ENCODE measurements around the gene LRRFIP1. TPM values are rescaled to one million over a fixed set of nuclear protein-coding genes. Genes with fewer than 3 reads are reported as not detected.
A peak's percentile ranks its signal among the peaks of the same experiment; 100 is the strongest.

Gene LRRFIP1
- total and polyA plus RNA-seq, 7 donors, result 42.3 to 108 (median 91.9) TPM

DNA sequence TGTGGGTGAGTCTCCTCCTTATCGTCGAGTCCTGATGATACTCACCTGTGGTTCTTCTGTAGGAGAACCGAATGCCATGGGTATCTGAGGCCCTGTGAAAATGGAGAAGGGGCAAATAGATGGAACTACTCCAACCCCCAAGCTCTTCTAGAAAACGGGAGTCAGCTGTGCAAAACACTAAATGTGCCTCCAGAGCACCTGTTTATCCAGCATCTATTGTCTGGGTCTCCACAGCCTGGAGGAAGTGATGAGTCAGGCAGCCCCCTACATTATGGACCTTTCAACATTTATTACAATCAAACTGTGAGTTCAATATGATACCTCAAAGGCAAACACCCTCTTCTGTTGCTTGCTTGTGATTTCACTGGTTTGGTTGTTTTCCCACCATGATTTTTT is 9.8 kb upstream of the LRRFIP1 start:
- peak overlapping the region; percentile 74 for H3K27ac ChIP-seq
- H3K4me3 ChIP-seq, result no peak overlapping the region
- no peak for DNase-seq
- H3K27me3 ChIP-seq (ENCODE audit: insufficient read depth in 3 of 3, low read length in 2 of 3), result no peaks in the 10 kb centered on the region
- TF ChIP-seq, protein P1, sequence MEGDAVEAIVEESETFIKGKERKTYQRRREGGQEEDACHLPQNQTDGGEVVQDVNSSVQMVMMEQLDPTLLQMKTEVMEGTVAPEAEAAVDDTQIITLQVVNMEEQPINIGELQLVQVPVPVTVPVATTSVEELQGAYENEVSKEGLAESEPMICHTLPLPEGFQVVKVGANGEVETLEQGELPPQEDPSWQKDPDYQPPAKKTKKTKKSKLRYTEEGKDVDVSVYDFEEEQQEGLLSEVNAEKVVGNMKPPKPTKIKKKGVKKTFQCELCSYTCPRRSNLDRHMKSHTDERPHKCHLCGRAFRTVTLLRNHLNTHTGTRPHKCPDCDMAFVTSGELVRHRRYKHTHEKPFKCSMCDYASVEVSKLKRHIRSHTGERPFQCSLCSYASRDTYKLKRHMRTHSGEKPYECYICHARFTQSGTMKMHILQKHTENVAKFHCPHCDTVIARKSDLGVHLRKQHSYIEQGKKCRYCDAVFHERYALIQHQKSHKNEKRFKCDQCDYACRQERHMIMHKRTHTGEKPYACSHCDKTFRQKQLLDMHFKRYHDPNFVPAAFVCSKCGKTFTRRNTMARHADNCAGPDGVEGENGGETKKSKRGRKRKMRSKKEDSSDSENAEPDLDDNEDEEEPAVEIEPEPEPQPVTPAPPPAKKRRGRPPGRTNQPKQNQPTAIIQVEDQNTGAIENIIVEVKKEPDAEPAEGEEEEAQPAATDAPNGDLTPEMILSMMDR (IDR thresholded peaks at IDR 0.05), result no peak
- peaks cover 37% of the 10 kb centered on the region for H3K4me1 ChIP-seq
- intact Hi-C loops (cut with DNase I), result no loop called here
- H3K36me3 ChIP-seq (ENCODE audit: insufficient read depth in 1 of 2, low read depth in 1 of 2), result no peaks in the 10 kb centered on the region
- 41 to 45% (median 43%) methylated on average over 4 of the region's 4 CpGs for WGBS, 3 donors
- H3K9me3 ChIP-seq, result no peaks in the 10 kb centered on the region
- ATAC-seq, result peak in 1 of 4 donors; percentile 5

DNA sequence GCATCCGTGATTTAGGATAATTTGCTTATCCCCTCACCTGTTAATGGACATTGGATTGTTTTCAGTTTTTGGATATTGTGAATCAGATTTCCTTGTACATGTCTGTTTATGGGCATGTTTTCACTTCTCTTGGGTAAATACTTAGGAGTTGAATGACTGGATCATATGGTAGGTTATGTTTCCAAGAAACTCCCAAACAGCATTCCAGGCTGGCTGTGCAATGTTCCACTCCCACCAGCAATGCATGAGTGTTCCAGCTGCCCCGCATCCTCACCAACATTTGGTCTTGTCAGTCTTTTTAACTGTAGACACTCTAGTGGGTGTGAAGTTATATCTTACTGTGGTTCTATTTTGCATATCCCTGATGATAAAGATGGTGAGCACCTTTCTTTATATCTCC is 8.9 kb upstream of the LRRFIP1 start:
- Histone ChIP-seq H3K9me3 (no peaks in the 10 kb centered on the region), H3K4me3 (no peak overlapping the region), H3K27me3 (ENCODE audit: insufficient read depth in 3 of 3, low read length in 2 of 3) (no peaks in the 10 kb centered on the region), H3K27ac (peak overlapping the region; percentile 74), H3K36me3 (ENCODE audit: insufficient read depth in 1 of 2, low read depth in 1 of 2) (no peaks in the 10 kb centered on the region), H3K4me1 (peaks cover 37% of the 10 kb centered on the region)
- DNase-seq, result no peak
- TF ChIP-seq, protein P1 (IDR thresholded peaks at IDR 0.05), result no peak
- ATAC-seq, result peak; percentile 68 to 82 (median 80)
- WGBS, 3 donors, result 33 to 52% (median 34%) methylated on average over 2 of the region's 2 CpGs
- intact Hi-C loops (cut with DNase I), result no loop called here

DNA sequence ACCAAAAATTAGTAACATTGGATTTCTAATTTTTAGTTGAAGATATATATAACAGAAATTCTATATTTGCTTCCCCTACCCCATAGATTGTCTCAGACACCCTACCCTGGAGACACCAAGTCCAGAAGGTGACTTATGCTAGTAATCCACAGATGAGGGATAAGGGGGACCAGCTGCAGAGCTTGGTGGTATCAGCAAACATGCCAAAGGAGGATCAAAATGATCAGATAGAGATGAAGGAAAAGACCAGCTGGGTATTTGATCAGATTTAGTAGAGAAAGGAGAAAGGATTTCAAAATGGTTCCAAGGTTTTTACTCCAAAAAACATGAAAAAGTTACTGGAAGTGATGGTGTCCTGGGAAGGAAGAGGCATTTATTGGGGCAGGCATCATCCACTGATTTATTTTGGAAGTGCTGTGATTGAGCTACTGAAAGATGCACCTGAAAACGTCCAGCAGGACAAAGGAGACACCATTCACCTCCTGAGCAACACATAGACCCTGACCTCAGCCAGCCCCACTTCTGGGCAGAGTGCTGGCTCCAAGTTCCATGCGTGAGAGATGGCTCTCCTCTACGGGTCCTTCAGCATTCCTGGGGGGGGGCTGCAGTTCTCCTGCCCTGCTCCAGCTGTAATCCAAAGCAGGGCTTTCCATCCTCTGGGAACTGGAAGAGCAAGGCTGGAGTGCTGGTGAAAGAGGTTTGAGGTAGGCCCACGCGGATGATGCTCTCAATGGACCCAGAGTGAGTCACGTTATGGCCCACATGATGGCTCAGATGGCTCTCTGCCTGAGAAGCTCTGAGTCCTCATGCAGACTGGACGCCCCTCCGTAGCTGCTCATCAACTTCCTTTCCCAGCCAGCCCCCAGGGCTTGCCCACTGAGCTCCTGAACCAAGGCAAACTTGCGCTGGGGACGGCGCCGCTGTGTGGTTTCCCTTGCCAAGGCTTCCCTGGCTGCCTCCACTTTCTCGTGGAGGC is 3.7 kb upstream of the LRRFIP1 start:
- H3K4me1 ChIP-seq, result peaks cover 12% of the 10 kb centered on the region
- H3K4me3 ChIP-seq, result no peak overlapping the region
- intact Hi-C loops (cut with DNase I), result no loop called here
- H3K9me3 ChIP-seq, result no peaks in the 10 kb centered on the region
- H3K27ac ChIP-seq, result no peak overlapping the region
- no peaks in the 10 kb centered on the region for H3K27me3 ChIP-seq (ENCODE audit: insufficient read depth in 3 of 3, low read length in 2 of 3)
- TF ChIP-seq, protein P1 (IDR thresholded peaks at IDR 0.05), result no peak
- no peak for DNase-seq
- no peaks in the 10 kb centered on the region for H3K36me3 ChIP-seq (ENCODE audit: insufficient read depth in 1 of 2, low read depth in 1 of 2)
- ATAC-seq, result no peak
- WGBS, 3 donors, result 69 to 74% (median 73%) methylated on average over 13 of the region's 13 CpGs

DNA sequence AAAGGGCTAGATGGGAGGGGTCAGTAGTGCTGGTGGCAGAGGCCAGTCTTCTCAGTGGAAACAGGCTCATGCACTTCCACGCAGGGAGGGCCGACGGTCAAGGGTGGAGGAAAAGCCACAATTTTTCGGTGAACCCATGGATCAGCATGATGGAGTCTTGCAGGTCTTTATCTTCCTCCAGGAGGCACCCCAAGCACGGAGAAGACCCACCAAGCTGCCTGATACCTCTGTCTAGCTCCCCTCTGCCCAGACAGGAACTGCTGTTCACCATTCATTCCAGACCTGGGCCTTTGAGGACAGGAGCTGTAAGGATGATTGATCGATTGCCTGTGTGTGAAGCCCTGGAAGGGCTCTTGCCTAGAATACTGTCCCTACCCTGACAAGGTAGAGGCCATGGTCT is 2.8 kb upstream of the LRRFIP1 start:
- intact Hi-C loops (cut with DNase I), result no loop called here
- H3K4me1 ChIP-seq, result peaks cover 16% of the 10 kb centered on the region

More for the DNA sequence above, 2.8 kb upstream of the LRRFIP1 start:
- DNase-seq, result no peak
- 95 to 96% (median 95%) methylated on average over 6 of the region's 6 CpGs for WGBS, 3 donors
- H3K27me3 ChIP-seq (ENCODE audit: insufficient read depth in 3 of 3, low read length in 2 of 3), result no peaks in the 10 kb centered on the region
- no peaks in the 10 kb centered on the region for H3K36me3 ChIP-seq (ENCODE audit: insufficient read depth in 1 of 2, low read depth in 1 of 2)
- no peak overlapping the region for H3K4me3 ChIP-seq
- H3K9me3 ChIP-seq, result no peaks in the 10 kb centered on the region
- no peak overlapping the region for H3K27ac ChIP-seq
- ATAC-seq, result no peak
- TF ChIP-seq, protein P1 (IDR thresholded peaks at IDR 0.05), result no peak

All from psoas muscle (tissue), 8 donors.